ENCODE data around the gene NID1. TPM values are rescaled to one million over a fixed set of nuclear protein-coding genes. Genes with fewer than 3 reads are reported as not detected.

The NID1 gene
- total RNA-seq, 2 donors from 2014 or later, result 0.45 to 2.6 TPM

- no peaks in the 10 kb centered on the region for H3K9me3 ChIP-seq (ENCODE audit: control insufficient read depth, low read length, poor library complexity, severe bottlenecking)
Measured at GRCh38 chr1:235960809-235961208, 104.1 kb downstream of the NID1 start.

DNA sequence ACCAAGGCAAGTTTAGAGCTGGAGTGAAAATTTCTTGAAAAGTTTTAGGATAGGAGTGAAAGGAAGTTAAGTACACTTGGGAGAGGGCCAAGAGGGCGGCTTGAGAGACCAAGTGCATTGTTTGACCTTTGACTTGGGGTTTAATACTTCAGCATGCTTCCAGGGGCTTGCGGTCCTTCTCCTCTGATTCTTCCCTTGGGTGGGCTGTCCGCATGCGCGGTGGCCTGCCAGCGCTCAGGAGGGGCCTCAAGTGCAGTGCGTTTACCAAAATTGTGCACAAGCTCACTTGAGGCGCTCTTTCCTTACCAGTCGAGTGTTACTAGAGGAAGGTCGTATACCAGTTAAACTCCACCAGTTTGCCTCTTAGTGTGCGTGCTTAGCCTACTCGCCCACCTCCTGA lies 106.9 kb downstream of the NID1 start:
- Mint-ChIP-seq H3K36me3 (ENCODE audit: low read depth) (peaks cover 6% of the 10 kb centered on the region), H3K27me3 (peaks cover 16% of the 10 kb centered on the region), H3K4me3 (no peak overlapping the region), H3K27ac (no peak overlapping the region), H3K4me1 (peaks cover 22% of the 10 kb centered on the region)
- DNase-seq (no peak), ATAC-seq (no peak)
- no peaks in the 10 kb centered on the region for H3K9me3 ChIP-seq (ENCODE audit: control insufficient read depth, low read length, poor library complexity, severe bottlenecking)

More at GRCh38 chr1:235960809-235961208, 104.1 kb downstream of the NID1 start:
- Mint-ChIP-seq H3K27me3 (peaks cover 18% of the 10 kb centered on the region), H3K36me3 (ENCODE audit: low read depth) (peaks cover 9% of the 10 kb centered on the region), H3K27ac (no peak overlapping the region), H3K4me1 (peaks cover 8% of the 10 kb centered on the region), H3K4me3 (no peak overlapping the region)
- no peak for ATAC-seq
- DNase-seq, result no peak

- H3K27ac Mint-ChIP-seq, result no peak overlapping the region
- DNase-seq (no peak), ATAC-seq (no peak)
- H3K9me3 ChIP-seq (ENCODE audit: control insufficient read depth, low read length, poor library complexity, severe bottlenecking), result no peaks in the 10 kb centered on the region
- no peaks in the 10 kb centered on the region for H3K27me3 Mint-ChIP-seq
- H3K36me3 Mint-ChIP-seq (ENCODE audit: low read depth), result peaks cover 2% of the 10 kb centered on the region
- H3K4me1 Mint-ChIP-seq, result peaks cover 25% of the 10 kb centered on the region
- H3K4me3 Mint-ChIP-seq, result no peak overlapping the region
Measured at GRCh38 chr1:235955777-235956176, 109.1 kb downstream of the NID1 start.

GRCh38 chr1:235954306-235955283 lies 110.3 kb downstream of the NID1 start:
- Mint-ChIP-seq H3K27me3 (no peaks in the 10 kb centered on the region), H3K36me3 (ENCODE audit: low read depth) (no peaks in the 10 kb centered on the region), H3K27ac (peak overlapping the region; percentile 78), H3K4me3 (peak overlapping the region; percentile 36), H3K4me1 (peaks cover 25% of the 10 kb centered on the region)
- ATAC-seq, result peak; percentile 90
- peak in 2 of 3 donors; percentile 8 to 11 for DNase-seq
- no peaks in the 10 kb centered on the region for H3K9me3 ChIP-seq (ENCODE audit: control insufficient read depth, low read length, poor library complexity, severe bottlenecking)

DNA sequence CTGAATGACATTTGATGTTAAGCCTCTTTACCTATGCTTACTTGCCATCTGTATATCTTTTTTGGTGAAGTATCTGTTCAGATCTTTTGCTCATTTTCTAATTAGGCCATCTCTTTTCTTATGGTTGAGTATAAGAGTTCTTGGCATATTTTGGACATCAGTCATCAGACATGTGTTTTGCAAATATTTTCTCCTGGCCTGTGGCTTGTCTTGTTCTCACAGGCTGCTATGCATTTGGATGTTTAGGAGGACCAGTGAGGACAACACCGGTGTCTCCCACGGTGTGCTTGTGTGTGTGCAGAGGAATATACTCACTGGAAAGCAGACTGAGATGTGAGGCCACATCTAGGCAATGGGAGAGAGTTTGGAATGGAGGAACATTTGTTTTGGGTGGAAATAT lies 111.1 kb downstream of the NID1 start:
- Mint-ChIP-seq H3K27me3 (no peaks in the 10 kb centered on the region), H3K27ac (peak overlapping the region; percentile 78), H3K4me3 (no peak overlapping the region), H3K36me3 (ENCODE audit: low read depth) (no peaks in the 10 kb centered on the region), H3K4me1 (peaks cover 25% of the 10 kb centered on the region)
- no peaks in the 10 kb centered on the region for H3K9me3 ChIP-seq (ENCODE audit: control insufficient read depth, low read length, poor library complexity, severe bottlenecking)
- DNase-seq, result no peak
- no peak for ATAC-seq

DNA sequence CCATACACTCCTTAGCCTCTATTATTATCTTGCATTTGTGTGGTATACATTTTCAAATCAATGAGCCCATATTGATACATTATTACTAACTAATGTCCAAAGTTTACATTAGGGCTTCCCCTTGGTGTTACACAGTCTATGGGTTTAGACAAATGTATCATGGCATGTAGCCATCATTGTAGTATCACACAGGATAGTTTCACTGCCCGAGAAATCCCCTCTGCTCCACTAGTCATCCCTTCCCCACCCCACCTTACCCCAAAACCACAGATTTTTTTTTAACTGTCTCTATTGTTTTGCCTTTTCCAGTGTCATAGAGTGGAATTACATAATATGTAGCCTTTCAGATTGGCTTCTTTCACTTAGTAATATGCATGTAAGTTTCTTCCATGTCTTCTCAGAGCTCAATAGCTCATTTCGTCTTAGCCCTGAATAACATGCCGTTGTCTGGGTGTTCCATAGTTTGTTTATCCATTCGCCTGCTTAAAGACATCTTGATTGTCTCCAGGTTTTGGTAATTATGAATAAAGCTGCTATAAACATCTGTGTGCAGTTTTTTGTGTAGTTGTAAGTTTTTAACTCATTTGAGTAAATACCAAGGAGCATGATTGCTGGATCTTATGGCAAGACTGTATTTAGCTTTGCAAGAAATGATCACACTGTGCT lies 111.8 kb downstream of the NID1 start:
- DNase-seq (no peak), ATAC-seq (peak; percentile 55)
- peaks cover 25% of the 10 kb centered on the region for H3K4me1 Mint-ChIP-seq
- no peaks in the 10 kb centered on the region for H3K9me3 ChIP-seq (ENCODE audit: control insufficient read depth, low read length, poor library complexity, severe bottlenecking)
- no peak overlapping the region for H3K4me3 Mint-ChIP-seq
- no peaks in the 10 kb centered on the region for H3K27me3 Mint-ChIP-seq
- peak overlapping the region; percentile 78 for H3K27ac Mint-ChIP-seq
- H3K36me3 Mint-ChIP-seq (ENCODE audit: low read depth), result no peaks in the 10 kb centered on the region

DNA sequence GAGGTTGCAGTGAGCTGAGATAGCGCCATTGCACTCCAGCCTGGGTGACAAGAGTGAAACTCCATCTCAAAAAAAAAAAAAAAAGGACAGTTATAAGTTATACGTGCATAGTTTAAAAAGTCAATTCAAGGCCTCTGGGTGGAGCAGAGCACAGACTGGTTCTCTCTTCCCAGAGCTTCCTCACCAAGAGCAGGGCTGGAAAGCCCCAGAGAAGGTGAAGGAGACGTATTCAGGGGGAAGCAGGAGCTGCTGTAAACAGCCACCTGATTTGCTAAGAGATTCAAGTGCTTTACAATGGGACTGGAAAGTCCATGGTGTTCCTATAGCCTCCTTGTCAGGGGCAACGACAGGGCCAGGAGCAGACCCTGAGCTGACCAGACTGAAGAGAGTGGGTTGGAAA lies 113.2 kb downstream of the NID1 start:
- no peaks in the 10 kb centered on the region for H3K27me3 Mint-ChIP-seq
- H3K4me3 Mint-ChIP-seq, result no peak overlapping the region
- peaks cover 25% of the 10 kb centered on the region for H3K4me1 Mint-ChIP-seq
- no peaks in the 10 kb centered on the region for H3K36me3 Mint-ChIP-seq (ENCODE audit: low read depth)
- ATAC-seq (no peak), DNase-seq (no peak)
- H3K27ac Mint-ChIP-seq, result no peak overlapping the region
- H3K9me3 ChIP-seq (ENCODE audit: control insufficient read depth, low read length, poor library complexity, severe bottlenecking), result no peaks in the 10 kb centered on the region

GRCh38 chr1:235950318-235950717 lies 114.6 kb downstream of the NID1 start:
- no peaks in the 10 kb centered on the region for H3K9me3 ChIP-seq (ENCODE audit: control insufficient read depth, low read length, poor library complexity, severe bottlenecking)
- H3K27ac Mint-ChIP-seq, result no peak overlapping the region
- peaks cover 21% of the 10 kb centered on the region for H3K4me1 Mint-ChIP-seq
- no peaks in the 10 kb centered on the region for H3K27me3 Mint-ChIP-seq
- no peak for ATAC-seq
- no peak for DNase-seq
- H3K36me3 Mint-ChIP-seq (ENCODE audit: low read depth), result no peaks in the 10 kb centered on the region
- H3K4me3 Mint-ChIP-seq, result no peak overlapping the region

- H3K36me3 Mint-ChIP-seq (ENCODE audit: low read depth), result no peaks in the 10 kb centered on the region
- no peak for DNase-seq
- H3K27me3 Mint-ChIP-seq, result peaks cover 1% of the 10 kb centered on the region
- no peak overlapping the region for H3K4me3 Mint-ChIP-seq
- peaks cover 11% of the 10 kb centered on the region for H3K4me1 Mint-ChIP-seq
- no peaks in the 10 kb centered on the region for H3K9me3 ChIP-seq (ENCODE audit: control insufficient read depth, low read length, poor library complexity, severe bottlenecking)
- ATAC-seq, result no peak
- H3K27ac Mint-ChIP-seq, result no peak overlapping the region
Measured at GRCh38 chr1:235948774-235949427, 116.0 kb downstream of the NID1 start.

GRCh38 chr1:235947989-235948388 lies 116.9 kb downstream of the NID1 start:
- no peak overlapping the region for H3K27ac Mint-ChIP-seq
- no peak for DNase-seq
- peaks cover 5% of the 10 kb centered on the region for H3K4me1 Mint-ChIP-seq
- no peak overlapping the region for H3K4me3 Mint-ChIP-seq
- H3K36me3 Mint-ChIP-seq (ENCODE audit: low read depth), result no peaks in the 10 kb centered on the region
- ATAC-seq, result no peak
- H3K27me3 Mint-ChIP-seq, result peaks cover 5% of the 10 kb centered on the region
- no peaks in the 10 kb centered on the region for H3K9me3 ChIP-seq (ENCODE audit: control insufficient read depth, low read length, poor library complexity, severe bottlenecking)

DNA sequence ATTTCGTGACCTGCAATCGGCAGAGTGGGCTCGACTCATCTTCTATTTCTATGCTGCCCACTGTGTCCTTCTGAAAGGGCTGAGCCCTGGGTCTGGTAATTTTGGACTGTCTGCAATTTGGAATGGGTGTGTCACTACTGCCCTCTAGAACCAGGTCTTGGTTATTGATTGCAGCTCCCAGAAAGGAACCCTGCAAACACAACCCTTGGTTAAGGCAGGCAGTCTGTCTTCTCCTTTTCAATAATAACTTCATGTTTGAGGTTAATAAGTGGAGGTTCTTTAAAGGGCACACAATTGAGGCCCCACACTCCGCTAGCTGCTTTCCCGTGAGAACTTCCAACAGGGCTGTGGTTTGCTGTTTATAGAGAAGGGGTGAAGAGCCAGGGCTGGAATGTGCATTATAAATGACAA lies 118.3 kb downstream of the NID1 start:
- H3K36me3 Mint-ChIP-seq (ENCODE audit: low read depth), result no peaks in the 10 kb centered on the region
- ATAC-seq, result peak; percentile 41

DNA sequence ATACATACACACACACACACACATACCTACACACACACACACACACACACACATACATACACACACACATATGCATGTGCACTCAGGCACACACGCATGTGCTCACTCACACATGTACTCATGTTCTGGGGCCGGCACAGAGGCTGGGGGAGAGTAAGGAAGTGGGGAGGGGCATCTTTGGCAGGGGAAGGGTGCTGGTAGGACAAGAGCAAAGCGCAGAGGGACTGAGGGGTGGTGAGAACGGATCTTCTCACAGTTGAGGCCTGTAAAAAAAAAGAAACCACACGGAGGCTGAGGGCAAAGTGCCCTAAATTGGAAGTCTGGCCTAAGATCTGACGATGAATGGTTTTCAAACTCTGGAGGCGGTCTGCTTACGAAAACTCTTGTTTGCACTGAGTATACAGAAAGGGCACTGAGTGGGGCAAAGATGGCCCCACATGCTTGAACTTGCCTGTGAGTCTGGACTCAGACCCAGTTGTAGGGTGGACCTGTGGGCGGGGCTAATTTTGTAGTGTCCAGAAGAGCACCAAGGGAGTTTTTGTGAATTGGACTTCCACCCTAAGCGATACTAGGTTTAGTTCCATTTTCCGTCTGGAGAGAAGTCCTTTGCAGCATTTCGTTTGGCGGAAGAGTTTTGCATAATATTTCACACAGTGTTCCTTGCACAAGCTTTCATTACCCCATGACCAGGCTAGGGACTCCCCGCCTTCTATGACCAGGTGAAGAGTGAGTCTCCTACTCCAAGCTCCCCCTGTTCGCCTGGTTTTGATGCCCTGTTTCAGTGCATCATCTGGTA lies 118.9 kb downstream of the NID1 start:
- no peaks in the 10 kb centered on the region for H3K36me3 Mint-ChIP-seq (ENCODE audit: low read depth)
- H3K4me1 Mint-ChIP-seq, result peaks cover 5% of the 10 kb centered on the region
- H3K27me3 Mint-ChIP-seq, result peaks cover 11% of the 10 kb centered on the region
- DNase-seq (no peak), ATAC-seq (peak; percentile 51)
- H3K9me3 ChIP-seq (ENCODE audit: control insufficient read depth, low read length, poor library complexity, severe bottlenecking), result no peaks in the 10 kb centered on the region
- H3K27ac Mint-ChIP-seq, result peak overlapping the region; percentile 63
- H3K4me3 Mint-ChIP-seq, result no peak overlapping the region

More for the DNA sequence above, 118.3 kb downstream of the NID1 start:
- DNase-seq, result no peak
- Mint-ChIP-seq H3K4me1 (peaks cover 3% of the 10 kb centered on the region), H3K27me3 (peaks cover 11% of the 10 kb centered on the region), H3K4me3 (no peak overlapping the region), H3K27ac (no peak overlapping the region)
- no peaks in the 10 kb centered on the region for H3K9me3 ChIP-seq (ENCODE audit: control insufficient read depth, low read length, poor library complexity, severe bottlenecking)

Data from T-helper 17 cell (primary cell).